Esophagus muscularis mucosa (tissue), 4 donors: ENCODE data around the gene SLC39A3.

Source experiments
- CTCF ChIP-seq, 3 experiments: fragments of 200-600 bp in 2 of 3; fragments of 450-650 bp in 1 of 3; sonication (generic) in 2 of 3; IDR thresholded peaks; one replicate each; pipeline ENCODE4 v1.5.1; 2017 to 2019; ENCODE audit warnings: antibody characterized with exemption in 3 of 3, mild to moderate bottlenecking in 2 of 3, moderate library complexity in 1 of 3
- EP300 ChIP-seq: sonication (generic); formaldehyde crosslinking; IDR thresholded peaks from one replicate; pipeline ENCODE4 v1.6.1; 2017; ENCODE audit warnings: antibody characterized with exemption
- POLR2A ChIP-seq: fragments of 450-650 bp; IDR thresholded peaks from one replicate; pipeline ENCODE4 v1.6.1; 2017; ENCODE audit warnings: antibody characterized with exemption, moderate library complexity, mild to moderate bottlenecking, low read depth
- POLR2AphosphoS5 ChIP-seq, 2 donors: sonication (generic); formaldehyde crosslinking; IDR thresholded peaks; one replicate each; pipeline ENCODE4 v1.6.1; 2017; ENCODE audit warnings: antibody characterized with exemption in 2 of 2

DNA sequence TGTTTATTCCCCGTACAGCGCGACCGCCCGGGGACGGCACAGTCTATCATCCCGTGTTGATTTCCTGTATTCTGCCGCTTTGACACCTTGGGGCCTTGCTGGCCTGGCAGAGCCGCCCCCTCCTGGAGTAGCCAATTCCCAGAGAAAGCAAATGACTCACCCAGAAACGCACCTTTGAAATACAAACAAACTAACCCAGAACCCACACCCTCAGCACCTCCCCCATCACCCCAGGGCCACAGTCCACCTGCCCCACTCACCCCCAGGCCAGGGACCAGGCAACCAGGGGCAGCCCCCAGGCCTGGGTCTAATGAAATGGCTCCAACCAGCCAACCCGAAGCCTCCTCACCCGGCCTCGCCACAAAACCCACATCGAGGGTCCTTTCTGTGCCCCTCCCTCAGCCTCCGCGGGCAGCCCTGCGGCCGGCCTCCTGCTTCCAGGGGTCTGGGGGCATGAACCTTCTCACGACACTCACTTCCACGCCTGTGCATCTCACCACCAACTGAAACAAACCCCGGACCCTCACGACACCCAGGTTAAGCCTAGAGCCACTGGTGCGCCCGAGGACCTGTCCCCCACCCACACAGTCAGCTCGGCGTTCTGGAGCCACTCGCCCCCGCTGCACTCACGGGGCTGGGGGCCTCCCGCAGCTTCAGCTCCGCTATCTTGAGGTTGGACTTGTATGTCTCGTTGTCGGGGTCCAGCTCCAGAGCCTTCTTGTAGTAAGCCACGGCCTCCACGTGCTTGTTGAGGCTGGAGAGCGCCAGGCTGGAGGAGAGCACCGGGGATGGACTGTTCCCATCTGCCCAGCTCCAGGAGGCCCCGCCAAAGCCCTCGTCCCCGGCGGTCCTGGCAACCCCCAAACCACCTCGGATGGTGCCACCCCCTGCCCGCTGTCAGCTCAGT, 22.3 kb upstream of the SLC39A3 start:
- TF ChIP-seq POLR2A (no peak), CTCF (IDR thresholded peaks at IDR 0.05) (no peak), EP300 (no peak), POLR2AphosphoS5 (IDR thresholded peaks at IDR 0.05) (no peak)
